CD4-positive, alpha-beta T cell treated with Interleukin-17A for 1 hour (primary cell): ENCODE results near the gene ACOD1.

ENCODE experiments used
- DNase-seq: peaks from one replicate; pipeline ENCODE4 v3.0.0-alpha.2; 2020

The ACOD1 gene

DNA sequence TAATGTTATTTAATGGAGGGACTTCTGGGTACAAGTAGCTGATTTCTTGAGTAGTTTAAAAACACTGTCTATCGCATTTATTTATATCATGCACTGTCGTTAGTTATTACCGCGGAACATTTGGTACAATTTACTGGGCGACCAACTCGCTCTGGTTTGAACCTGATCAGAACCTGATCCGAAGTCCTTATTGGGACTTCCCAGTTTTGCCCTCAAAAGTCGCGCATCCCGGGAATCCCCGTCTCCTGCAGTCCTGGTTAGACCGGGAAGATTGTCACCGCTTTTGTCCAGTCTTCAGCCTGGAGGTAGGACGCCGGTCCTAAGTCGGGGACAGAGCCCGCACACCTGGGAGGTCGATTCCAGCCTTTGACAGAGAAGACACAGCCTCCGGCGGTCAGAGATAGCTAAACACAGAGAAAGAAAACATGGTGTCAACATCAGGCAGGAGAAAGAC is 44.3 kb downstream of the ACOD1 start:
- DNase-seq: peak; percentile 35

DNA sequence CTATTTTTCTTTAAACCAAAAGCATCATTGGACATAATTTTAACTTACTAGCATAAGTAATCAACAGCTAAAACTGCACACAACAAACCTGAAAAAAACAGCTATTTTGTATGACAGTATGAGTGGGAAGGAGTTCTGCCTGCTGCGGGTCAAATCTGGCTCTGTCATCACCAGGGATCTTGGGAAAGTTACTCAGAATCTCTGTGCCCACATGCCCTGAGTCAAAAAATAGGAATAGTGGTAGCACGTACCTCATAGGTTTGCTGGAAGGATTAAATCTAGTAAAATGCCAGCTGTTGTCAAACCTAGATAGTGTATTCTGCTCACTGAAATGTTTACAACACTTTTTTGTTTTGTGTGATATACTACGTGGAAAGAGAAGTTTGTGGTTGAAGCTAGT is 44.7 kb downstream of the ACOD1 start:
- DNase-seq: no peak

DNA sequence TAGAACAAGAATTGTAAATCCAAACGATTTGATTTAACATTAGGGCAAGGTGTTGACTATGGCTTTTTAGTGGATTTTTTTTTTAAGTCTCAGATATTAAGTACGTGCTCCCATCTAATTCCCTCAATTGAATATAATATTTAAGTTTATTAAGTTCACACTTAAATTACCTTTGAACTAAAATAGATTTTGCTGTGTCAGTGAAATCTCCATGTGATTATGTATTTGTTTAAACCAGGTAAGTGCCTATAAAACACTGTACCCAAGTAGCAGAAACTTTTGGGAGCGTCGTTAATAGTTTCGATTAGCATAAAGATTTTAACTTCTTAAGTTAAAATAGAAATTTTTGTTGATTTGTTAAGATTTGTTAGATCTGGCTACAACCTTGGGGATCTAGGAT is 45.2 kb downstream of the ACOD1 start:
- DNase-seq: no peak

DNA sequence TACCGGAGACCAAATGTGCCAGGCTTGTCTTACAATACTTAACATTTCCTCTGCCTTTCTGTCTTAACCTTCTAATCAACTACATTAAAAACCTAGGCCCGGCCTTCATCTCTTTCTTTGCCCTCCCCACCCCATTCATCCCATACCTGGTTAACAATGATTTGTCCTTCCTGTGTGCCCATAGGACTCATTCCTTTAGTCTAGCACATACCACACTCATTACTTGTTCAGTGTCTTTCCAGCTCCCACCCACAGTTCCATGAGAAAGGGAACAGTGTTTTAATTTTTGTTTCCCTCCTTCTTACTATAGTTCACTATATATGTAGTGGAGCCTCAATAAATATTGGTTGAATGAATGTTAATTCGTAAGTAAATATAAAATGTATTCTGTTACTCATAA is 46.0 kb downstream of the ACOD1 start:
- DNase-seq: no peak

DNA sequence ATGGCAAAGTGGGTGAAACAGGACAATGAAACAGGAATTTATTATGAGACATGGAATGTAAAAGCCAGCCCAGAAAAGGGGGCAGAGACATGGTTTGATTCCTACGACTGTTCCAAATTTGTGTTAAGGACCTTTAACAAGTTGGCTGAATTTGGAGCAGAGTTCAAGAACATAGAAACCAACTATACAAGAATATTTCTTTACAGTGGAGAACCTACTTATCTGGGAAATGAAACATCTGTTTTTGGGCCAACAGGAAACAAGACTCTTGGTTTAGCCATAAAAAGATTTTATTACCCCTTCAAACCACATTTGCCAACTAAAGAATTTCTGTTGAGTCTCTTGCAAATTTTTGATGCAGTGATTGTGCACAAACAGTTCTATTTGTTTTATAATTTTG is 52.2 kb downstream of the ACOD1 start:
- no peak for DNase-seq

DNA sequence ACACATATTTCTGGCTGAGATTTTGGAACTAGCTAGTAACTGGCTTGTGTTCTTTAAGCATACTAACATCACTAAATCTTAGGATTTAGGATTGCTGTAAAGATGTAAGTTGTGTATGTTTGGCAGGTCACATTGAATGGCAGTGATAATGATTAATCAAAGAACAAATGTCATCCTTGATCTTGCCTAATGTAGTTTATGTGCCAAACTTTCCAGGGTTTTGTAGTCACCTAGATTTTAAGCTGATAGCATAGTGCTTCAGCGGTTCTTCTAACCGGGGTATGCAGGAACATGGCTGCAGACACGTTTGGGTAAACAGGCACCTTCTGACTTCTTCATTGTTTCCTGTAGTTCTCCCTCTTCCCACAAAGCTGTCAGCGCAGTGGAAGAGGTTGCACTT is 53.2 kb downstream of the ACOD1 start:
- no peak for DNase-seq

DNA sequence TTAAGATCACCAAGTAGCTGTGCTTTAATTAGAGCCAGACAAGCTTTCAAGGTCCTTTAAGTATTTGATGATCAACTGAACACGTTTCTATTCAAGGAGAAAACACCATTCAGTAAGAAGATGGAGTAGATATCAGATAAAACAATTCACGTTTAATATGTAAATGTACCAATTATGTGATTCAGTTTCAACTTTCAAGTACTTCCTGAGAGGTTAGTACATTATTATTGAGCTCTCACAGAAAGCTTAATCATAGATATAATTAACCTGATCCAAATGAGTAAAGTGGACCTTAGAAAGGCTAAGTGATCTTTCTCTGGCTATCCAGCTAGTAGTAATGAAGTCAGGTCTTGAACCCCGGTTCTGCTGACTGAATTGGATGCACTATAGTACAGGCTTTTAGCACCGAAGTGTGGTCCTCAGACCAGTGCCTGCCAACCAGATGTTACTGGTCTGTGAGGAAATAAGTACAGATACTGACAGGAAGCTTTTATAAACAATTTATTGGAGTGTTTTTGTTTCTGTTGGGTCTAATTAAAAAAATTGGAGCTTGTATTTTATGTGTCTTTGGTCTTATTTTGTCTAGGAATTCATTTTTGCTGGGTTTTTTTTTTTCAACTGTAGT is 53.8 kb downstream of the ACOD1 start:
- no peak for DNase-seq

DNA sequence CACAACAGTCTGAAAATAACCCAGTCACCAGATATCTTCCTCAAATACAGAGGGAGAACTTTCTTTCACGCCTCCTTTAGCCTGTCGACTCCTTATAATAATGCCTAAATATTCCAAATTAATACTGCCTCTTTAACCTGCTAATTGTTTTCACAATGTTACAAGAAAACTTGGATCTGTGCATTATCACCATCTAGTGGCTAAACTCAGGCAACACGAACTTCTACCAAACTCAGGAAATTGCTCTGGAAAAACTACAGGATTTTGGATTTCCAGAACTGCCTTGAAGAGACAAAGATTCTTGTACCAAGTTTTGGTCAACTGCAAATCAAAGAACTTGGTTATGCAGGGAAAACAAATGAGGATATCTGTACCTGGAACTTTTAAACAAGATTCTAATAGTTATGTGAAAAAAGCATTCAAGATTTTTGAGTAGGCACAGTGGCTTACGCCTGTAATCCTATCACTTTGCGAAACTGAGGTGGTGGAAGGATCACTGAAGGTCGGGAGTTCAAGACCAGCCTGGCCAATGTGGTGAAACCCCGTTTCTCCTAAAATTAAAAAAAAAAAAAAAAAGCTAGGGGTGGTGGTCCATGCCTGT is 54.4 kb downstream of the ACOD1 start:
- peak; percentile 30 for DNase-seq
